Endometrial microvascular endothelial cells (primary cell): ENCODE results near the gene CLN6. TPM values are rescaled to one million over a fixed set of nuclear protein-coding genes. Genes with fewer than 3 reads are reported as not detected.

Experiments
- in situ Hi-C: cut with HindIII; loops from 2 replicates; pipeline ENCODE4 v1.10.0; 2017; ENCODE audit warnings: low sequenced_read_pairs, low pct_unique_long_range_greater_than_20kb; ENCODE audit errors: inconsistent ontology term
- total RNA-seq: library from RNA; depleted of rRNA; stranded (reverse); fragments of >200 nt; gene quantifications from one replicate; pipeline ENCODE4 v1.2.3, GENCODE V29; 2015; ENCODE audit errors: inconsistent ontology term

Gene CLN6
- total RNA-seq, 1 donor from 2014 or later = 65.4 TPM

- in situ Hi-C loops = no loop called here
Measured at GRCh38 chr15:68197661-68198437, 31.7 kb downstream of the CLN6 start.

- in situ Hi-C loops = no loop called here
Measured at GRCh38 chr15:68197170-68197492, 32.4 kb downstream of the CLN6 start.

- in situ Hi-C loops = no loop called here
Measured at GRCh38 chr15:68196445-68197169, 32.9 kb downstream of the CLN6 start.

- in situ Hi-C loops = no loop called here
Measured at GRCh38 chr15:68195336-68196112, 34.0 kb downstream of the CLN6 start.

- in situ Hi-C loops = no loop called here
Measured at GRCh38 chr15:68192804-68193486, 36.6 kb downstream of the CLN6 start.

GRCh38 chr15:68192117-68192516 is 37.4 kb downstream of the CLN6 start:
- in situ Hi-C loops = no loop called here

- in situ Hi-C loops = no loop called here
Measured at GRCh38 chr15:68191555-68191954, 38.0 kb downstream of the CLN6 start.

GRCh38 chr15:68190048-68190447 is 39.5 kb downstream of the CLN6 start:
- in situ Hi-C loops = no loop called here

GRCh38 chr15:68188647-68189046 is 40.9 kb downstream of the CLN6 start:
- in situ Hi-C loops = no loop called here

- in situ Hi-C loops = no loop called here
Measured at GRCh38 chr15:68187559-68187958, 42.0 kb downstream of the CLN6 start.

- in situ Hi-C loops = no loop called here
Measured at GRCh38 chr15:68186671-68187397, 42.7 kb downstream of the CLN6 start.

GRCh38 chr15:68184616-68185480 is 44.7 kb downstream of the CLN6 start:
- in situ Hi-C loops = no loop called here

GRCh38 chr15:68183616-68184315 is 45.8 kb downstream of the CLN6 start:
- in situ Hi-C loops = no loop called here

GRCh38 chr15:68177742-68178141 is 51.8 kb downstream of the CLN6 start:
- in situ Hi-C loops = no loop called here

- in situ Hi-C loops = no loop called here
Measured at GRCh38 chr15:68176601-68177000, 52.9 kb downstream of the CLN6 start.

- in situ Hi-C loops = no loop called here
Measured at GRCh38 chr15:68175526-68175925, 54.0 kb downstream of the CLN6 start.

- in situ Hi-C loops = no loop called here
Measured at GRCh38 chr15:68173119-68173518, 56.4 kb downstream of the CLN6 start.
